Upper lobe of left lung (tissue), 4 donors: ENCODE results near the gene SLC38A11.

Source experiments
- CTCF ChIP-seq, 6 experiments: fragments of 450-650 bp in 4 of 6; fragments of 200-600 bp in 2 of 6; sonication (generic) in 2 of 6; IDR thresholded peaks; one replicate each; pipeline ENCODE4 v1.5.1; 2016 to 2019; ENCODE audit warnings: antibody characterized with exemption in 6 of 6
- EP300 ChIP-seq, 4 donors: sonication (generic); formaldehyde crosslinking; IDR thresholded peaks; one replicate each; pipeline ENCODE4 v1.5.1; 2017; ENCODE audit warnings: antibody characterized with exemption in 4 of 4, control low read depth in 2 of 4
- POLR2A ChIP-seq, 4 donors: fragments of 450-650 bp; IDR thresholded peaks; one replicate each; pipeline ENCODE4 v1.5.1; 2016 to 2017; ENCODE audit warnings: antibody characterized with exemption in 4 of 4, mild to moderate bottlenecking in 2 of 4

GRCh38 chr2:164913011-164913410 lies 42.3 kb downstream of the SLC38A11 start:
- TF ChIP-seq POLR2A (IDR thresholded peaks at IDR 0.05): no peak
- no peak for TF ChIP-seq CTCF (IDR thresholded peaks at IDR 0.05)
- no peak for TF ChIP-seq EP300 (IDR thresholded peaks at IDR 0.05)
